NCI-H1694 (cell line): ENCODE measurements around the gene YIPF3.
"Not testable (repeated sequence)": the region's sequence is repeated elsewhere in the genome, so short reads cannot be mapped to it uniquely, and the experiment has no call there.

Experiments used
- DNase-seq: peaks from one replicate; lab custom pipeline; 2025; lab: John Stamatoyannopoulos, UW

Gene YIPF3

DNA sequence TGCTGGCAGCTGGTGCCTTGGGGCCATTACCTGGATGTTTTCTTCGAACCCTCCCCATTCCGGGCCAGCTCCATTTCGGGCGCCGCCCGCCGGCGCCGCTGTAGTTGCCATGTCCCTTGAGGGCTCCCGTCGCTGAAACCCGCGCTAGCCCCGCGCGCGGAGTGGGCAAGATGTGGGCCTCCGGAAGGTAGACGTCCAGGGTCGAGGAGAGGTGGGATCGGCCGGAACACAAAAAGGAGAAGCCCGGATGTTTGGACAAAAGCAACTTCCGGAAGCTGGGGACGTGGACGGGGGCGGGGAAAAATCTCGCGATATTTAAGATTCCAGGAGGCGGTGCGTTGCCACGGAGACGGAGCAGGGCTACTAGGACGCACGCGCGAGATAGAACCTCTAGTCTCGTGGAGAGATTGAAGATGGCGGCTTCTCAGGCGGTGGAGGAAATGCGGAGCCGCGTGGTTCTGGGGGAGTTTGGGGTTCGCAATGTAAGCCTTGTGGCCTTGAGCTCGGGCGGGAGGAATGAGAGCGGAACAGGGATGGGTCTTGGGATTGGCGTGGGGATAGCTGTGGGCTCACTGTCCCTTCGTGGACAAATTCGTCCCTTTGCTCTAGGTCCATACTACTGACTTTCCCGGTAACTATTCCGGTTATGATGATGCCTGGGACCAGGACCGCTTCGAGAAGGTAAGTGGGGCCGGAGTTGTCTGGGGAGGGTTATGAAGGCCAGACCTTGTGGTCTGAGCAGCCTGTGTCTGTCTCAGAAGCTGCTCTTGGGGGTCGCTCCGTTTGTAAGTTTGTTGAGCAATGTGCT, at the start of gene YIPF3, which contains the start of gene POLR1C:
TSS of gene YIPF3 (minus strand) at position 230 of the 808 bp plus-strand sequence. CDS start at position 111, 119 bp downstream.
TSS of gene POLR1C (plus strand) at position 393 of the 808 bp plus-strand sequence. CDS start at position 414, 21 bp downstream.
- DNase-seq: peak; percentile 95

- no peak for DNase-seq
Measured at GRCh38 chr6:43559328-43559727, 42.6 kb upstream of the YIPF3 start.

GRCh38 chr6:43557620-43558019, 40.9 kb upstream of the YIPF3 start:
- DNase-seq: not testable (repeated sequence)

DNA sequence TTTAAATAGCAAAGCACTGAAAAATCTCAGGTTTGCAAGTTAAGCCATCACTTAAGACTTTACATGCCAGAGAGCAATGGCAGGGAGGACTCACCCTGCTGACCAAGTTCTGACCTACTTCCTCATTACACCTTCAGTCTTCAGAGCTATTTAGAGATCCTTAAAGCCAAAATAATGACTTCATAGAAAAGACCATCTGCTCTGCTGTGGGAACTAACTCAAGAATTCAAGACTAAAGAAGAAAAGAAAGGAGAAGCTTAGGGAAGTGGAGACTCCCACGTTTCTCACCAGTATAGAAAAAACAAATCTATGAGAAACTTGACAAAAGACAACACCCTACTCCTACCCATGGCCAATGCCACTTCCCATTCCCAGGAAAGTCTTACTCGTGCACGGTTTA, 30.5 kb upstream of the YIPF3 start:
- no peak for DNase-seq

- no peak for DNase-seq
Measured at GRCh38 chr6:43544461-43544860, 27.7 kb upstream of the YIPF3 start.

- no peak for DNase-seq
Measured at GRCh38 chr6:43541774-43542471, 25.2 kb upstream of the YIPF3 start.

GRCh38 chr6:43540507-43540906, 23.8 kb upstream of the YIPF3 start:
- no peak for DNase-seq

DNA sequence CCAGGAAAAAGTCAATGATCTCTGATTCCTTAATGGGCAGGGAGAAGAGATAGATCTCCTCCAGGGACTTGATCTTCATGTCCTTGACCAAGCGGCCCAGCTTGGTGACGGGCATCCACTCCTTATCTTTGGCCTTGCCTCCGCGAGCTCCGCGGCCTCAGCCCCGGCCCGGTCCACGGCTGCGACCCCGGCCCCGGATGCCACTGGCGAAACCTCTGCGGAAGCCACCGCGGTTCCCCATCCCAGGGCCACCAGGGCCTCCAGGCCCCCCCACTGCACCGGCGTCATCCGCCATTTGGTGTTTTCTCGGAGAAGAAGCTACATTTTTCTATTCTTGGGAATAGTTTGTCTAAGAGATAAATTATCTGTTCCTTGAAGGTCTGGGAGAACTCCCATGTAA, 22.7 kb upstream of the YIPF3 start:
- DNase-seq: not testable (repeated sequence)

- not testable (repeated sequence) for DNase-seq
Measured at GRCh38 chr6:43538986-43539385, 22.3 kb upstream of the YIPF3 start.

DNA sequence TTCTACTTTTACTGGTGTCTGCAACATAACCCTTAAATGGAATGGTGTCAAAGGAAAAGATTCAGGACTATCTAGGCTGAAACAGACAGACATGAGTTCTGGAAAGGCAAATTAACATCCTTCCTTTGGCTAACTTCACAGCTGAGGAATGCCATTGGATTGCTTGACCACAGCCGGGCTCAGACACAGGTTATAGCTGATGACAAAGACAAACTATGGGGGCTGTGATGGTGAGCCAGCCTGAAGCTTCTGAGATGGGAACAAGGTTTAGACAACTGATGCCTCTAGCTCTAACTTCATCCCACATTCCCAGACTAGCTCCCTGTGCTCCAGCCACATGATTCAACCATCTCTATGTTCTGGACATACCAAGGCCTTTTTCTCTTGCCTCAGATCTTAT, 15.5 kb upstream of the YIPF3 start:
- DNase-seq: no peak

DNA sequence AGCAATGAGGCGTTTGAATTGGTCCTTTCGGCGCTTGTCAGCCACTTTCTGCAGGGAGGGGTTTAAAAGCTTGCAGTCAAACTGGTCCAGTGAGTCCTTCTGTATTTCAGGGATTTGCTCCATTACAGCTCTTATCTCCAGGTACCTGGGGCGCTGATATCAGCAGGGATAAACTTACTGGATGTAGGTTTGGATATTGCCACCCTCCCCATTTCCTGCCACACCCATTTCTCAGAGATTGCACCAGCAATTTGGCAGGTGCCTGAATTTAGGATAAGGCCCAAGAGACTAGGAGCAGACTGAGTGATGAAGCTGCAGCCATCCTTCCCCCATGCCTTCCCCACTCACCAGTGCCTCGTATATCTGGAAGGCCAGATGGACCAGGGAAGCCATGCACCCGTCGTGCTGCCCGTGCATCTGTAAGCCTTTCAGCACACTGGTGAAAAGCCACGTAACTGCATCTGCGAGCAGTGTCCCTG, 7.8 kb upstream of the YIPF3 start:
- DNase-seq: no peak

DNA sequence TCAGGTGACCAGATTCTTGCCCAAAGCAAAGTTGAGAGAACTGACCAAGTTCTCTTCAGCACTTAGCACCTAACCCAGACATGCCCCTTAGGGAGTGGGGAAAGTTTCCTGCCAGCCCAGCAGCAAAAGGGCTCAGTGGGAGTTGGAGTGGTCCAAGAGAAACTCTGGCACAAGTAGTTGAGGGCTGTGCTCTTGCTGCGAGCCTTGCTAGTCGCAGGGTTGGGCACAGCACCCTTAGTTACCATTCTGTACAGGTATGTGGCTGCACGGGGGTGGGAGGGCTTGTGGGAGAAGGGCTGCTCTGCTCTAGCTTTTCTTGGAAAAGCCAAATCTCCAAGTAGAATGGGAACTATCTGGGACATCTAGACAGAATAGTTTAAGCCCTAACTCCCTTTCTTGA, 6.6 kb upstream of the YIPF3 start:
- no peak for DNase-seq

DNA sequence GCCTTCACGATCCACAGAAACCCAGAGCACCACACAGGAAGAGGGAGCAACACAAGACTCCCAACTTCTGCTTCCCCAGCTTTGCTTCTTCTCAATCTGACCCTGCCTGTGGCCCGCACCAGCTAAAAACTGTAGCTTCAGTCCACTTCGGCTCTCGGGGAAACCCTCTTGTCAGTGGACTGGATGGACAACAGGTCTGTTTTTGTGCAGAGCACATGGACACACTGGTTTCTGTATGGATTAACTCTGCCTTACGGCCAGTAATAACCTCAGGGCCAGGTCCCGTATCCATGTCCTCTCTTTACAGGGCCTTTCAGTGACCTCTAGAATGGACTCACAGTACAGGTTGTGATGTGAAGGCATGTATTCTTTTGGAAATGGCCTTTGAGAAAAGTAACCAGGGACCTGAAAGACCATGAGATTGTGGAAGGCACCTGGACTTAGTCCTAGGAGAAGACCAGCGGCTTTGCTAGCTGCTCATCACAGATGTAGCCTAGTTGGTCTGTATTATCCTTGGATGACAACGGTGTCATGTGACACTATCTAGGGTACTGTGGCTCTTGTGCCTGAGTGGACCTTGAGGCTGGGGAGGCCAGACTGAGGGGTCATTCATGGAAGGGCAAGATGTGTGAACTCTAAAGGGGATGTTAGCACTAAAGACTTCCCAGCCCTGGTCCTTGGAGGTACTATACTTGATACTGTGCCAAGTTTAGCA, 6.0 kb upstream of the YIPF3 start:
- no peak for DNase-seq

DNA sequence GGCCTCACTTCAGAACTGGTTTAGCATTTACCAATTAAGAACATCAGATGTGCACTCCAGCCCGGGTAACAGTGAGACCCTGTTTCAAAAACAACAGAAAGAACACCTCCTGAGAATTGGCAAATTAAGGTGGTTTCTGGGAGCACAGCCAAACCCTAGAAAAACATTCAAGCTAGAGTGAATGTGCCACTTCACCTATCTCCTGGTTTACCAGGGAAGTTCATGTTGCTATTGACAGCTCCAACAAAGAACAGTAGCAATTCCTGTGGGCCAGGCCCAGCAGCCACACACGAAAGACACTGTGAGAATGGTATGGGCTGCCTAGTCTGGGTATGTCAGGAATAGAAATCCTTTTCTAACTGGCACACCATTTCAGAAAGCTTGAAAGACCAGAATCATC, 5.1 kb upstream of the YIPF3 start:
- DNase-seq: no peak

DNA sequence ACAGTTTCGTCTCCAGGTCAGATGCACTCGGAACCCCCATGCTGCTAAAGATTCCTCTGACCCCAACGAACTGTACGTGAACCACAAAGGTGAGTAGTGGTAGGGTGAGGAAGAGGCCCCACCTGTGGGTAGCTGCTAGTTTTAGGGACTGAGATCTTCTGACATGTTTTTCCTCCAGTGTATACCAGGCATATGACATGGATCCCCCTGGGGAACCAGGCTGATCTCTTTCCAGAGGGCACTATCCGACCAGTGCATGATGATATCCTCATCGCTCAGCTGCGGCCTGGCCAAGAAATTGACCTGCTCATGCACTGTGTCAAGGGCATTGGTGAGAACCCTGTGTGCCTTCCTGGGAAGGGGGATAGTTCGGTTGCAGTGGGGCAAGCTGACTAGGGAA, 3.4 kb upstream of the YIPF3 start:
- no peak for DNase-seq

GRCh38 chr6:43517505-43518357, 1.0 kb upstream of the YIPF3 start:
- no peak for DNase-seq

DNA sequence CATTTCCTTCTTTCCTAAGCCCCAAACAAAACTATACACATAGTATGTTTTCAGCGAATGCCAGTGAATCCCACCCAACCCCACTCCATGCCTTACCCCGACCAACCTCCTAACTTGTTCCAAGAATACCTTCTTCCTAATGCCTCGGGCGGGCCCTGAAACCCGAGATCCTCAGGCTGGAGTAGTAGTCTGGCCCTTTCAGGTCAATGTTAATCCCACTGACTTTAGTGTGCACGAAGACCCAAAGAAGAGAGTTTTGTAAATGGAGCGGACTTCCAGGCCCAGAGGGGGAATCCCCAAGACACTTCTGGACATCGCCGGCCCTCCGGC, 394 bp downstream of the YIPF3 start:
- no peak for DNase-seq

GRCh38 chr6:43515808-43516207, 918 bp downstream of the YIPF3 start:
- no peak for DNase-seq

- DNase-seq: no peak
Measured at GRCh38 chr6:43511824-43512415, 4.8 kb downstream of the YIPF3 start.

DNA sequence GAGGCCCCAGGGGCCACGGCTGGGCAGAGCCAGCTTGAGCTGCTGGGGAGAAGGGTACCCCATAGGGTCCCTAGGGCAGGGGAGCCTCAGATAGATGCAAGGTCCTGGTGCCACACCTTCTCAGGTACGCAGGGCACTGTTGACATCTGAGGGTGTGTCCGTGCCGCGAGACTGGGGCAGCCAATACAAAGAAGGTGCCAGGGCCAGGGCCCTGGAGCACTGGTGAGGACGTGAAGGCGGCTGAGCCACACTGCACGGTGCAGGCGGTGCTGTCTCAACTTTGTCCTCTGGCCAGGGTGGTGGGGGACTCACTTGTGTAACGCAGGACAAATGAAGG, 5.9 kb downstream of the YIPF3 start:
- no peak for DNase-seq
